ENCODE measurements around the gene FAAH.

FAAH gene

DNA sequence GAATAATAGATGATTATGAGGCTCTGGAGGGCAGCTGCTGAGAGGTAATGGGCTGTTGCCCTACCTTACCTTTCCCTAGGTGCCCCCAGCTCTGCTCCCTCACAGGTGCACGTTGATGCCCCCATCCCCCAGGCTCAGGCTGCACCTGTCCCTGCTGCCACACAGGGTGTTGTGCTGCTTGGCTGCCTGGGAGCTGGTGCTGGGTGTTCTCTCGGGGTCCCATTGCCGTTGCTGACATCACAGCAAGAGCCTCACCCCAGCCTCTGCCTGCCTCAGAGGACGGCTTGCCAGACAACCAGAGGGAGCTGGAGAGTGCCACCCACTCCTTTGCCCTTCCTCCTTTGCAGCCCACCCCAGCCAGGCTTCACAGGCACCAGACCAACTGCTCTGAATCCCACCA is 64.1 kb downstream of the FAAH start:
- TF ChIP-seq POLR2AphosphoS5 (IDR thresholded peaks at IDR 0.05; ENCODE audit: low read depth, low read length) = no peak
- TF ChIP-seq TAF1 (IDR thresholded peaks at IDR 0.05; ENCODE audit: borderline replicate concordance, low read depth, low read length) = no peak
- no peak for TF ChIP-seq POLR2A (IDR thresholded peaks at IDR 0.05; ENCODE audit: low read depth, low read length)
- FAIRE-seq (no peak), DNase-seq (ENCODE audit: insufficient read length) (no peak)

DNA sequence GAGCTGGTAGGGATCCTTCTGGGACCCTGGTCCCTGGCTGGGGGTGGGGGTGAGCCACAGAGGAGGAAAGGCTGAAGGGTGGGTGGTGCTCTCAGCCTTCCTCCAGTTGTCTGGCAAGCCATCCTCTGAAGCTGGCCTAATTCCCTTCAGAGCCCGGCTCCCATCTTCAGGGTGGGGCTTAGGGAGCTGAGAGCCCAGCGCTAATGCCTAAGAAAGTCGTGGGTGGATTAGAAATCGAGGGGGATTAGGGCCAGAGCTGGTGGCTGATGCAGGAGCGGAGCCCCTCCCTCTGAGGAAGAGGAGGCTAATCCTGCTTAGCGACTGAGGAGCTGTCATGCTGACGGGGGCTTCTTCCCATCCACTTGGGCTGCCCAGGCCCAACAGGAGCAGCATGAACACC is 64.7 kb downstream of the FAAH start:
- no peak for FAIRE-seq
- DNase-seq (ENCODE audit: insufficient read length) = no peak
- TF ChIP-seq POLR2A (IDR thresholded peaks at IDR 0.05; ENCODE audit: low read depth, low read length) (no peak), POLR2AphosphoS5 (IDR thresholded peaks at IDR 0.05; ENCODE audit: low read depth, low read length) (no peak), TAF1 (IDR thresholded peaks at IDR 0.05; ENCODE audit: borderline replicate concordance, low read depth, low read length) (no peak)

DNA sequence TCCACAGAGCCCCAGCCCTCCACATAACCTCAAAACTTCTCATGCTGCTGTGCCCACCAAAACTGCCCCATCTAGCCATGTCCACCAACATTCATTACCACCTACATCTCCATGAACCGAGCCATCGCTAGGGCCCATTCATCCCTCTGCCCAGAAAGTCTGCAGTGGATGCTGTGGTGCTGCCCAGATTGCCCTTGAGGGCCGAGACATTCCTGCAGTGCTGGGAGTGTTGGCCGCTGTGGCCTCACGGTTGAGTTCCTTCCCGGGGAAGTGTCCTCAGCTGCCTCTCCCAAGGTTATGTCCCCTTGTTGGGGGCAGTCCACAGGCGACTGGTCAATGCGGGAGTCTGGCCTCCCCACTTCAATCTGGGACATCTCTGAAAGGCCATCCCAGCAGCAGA is 65.2 kb downstream of the FAAH start:
- DNase-seq (ENCODE audit: insufficient read length) (no peak), FAIRE-seq (no peak)
- TF ChIP-seq POLR2A (IDR thresholded peaks at IDR 0.05; ENCODE audit: low read depth, low read length) (no peak), POLR2AphosphoS5 (IDR thresholded peaks at IDR 0.05; ENCODE audit: low read depth, low read length) (no peak), TAF1 (IDR thresholded peaks at IDR 0.05; ENCODE audit: borderline replicate concordance, low read depth, low read length) (no peak)

DNA sequence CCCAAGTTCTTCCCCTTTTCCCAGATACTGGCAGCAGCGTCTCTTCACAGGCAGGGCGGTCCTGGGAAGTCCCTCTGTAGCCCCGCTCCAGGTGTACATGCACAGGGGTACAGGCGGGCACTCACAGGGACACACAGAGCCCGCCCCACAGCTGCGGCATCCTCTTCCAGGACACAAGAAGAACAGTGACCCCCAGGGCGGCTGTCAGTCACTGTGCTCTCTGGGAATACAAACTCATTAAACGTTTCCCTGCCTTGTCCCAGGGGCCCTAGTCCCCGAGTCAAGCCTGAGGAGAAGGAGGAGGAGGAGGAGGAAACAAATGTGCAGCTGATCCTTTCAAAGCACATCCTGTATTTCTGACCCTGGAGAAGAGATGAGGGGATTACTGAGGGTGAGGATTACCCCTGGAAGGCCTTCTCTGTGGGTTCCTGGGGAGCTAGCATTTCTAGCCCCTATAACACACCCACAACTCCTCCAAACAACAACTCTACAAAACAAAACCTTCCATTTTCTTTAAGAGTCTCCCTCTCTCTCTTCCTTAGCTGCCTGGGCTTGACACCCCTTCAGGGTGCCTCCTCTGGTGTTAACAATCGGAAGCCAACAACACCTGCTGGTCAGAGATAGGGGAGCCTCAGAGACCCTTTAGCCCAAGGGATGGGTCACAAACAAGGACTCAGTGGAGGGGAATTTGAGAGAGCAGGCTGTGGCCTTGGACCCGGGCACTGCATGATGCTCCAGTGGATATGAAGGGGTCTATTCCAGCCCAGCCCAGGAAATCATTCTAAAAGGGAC is 67.1 kb downstream of the FAAH start:
- TF ChIP-seq TAF1 (IDR thresholded peaks at IDR 0.05; ENCODE audit: borderline replicate concordance, low read depth, low read length) (no peak), POLR2A (IDR thresholded peaks at IDR 0.05; ENCODE audit: low read depth, low read length) (no peak), POLR2AphosphoS5 (IDR thresholded peaks at IDR 0.05; ENCODE audit: low read depth, low read length) (no peak)
- DNase-seq (ENCODE audit: insufficient read length) (no peak), FAIRE-seq (no peak)

DNA sequence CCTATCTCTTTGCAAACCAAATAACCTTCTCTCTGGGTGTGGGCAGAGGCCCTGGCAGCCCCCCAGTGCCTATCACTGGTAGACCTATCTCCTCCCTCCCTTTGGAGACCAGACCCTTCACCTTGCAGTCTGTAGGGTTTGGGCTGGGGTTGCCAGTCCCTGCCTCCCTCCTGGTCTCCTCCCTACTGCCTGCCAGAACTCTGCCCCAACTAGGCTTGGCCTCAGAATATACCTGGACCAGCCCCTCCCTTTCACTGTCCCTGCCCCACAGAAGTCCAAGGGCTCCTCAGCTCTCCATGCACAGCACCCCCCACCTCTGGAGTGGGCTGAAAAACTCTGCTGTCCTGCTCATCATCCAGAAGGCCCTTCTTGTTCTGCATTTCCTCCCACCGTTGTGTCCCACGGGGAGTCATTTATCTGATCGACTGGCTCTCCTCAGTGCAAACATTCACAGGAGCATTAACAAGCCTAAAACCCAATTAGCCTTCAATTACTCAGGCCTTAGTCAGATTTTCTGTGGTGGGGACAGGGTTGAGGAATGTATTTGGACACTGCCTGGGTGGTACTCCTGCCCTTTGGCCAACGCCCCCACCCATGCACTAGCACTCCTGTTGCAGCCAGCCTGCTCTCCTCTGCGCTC is 67.8 kb downstream of the FAAH start:
- no peak for FAIRE-seq
- TF ChIP-seq POLR2A (IDR thresholded peaks at IDR 0.05; ENCODE audit: low read depth, low read length) (no peak), POLR2AphosphoS5 (IDR thresholded peaks at IDR 0.05; ENCODE audit: low read depth, low read length) (no peak), TAF1 (IDR thresholded peaks at IDR 0.05; ENCODE audit: borderline replicate concordance, low read depth, low read length) (no peak)
- no peak for DNase-seq (ENCODE audit: insufficient read length)
